ENCODE results near the gene SGMS1. TPM values are rescaled to one million over a fixed set of nuclear protein-coding genes. Genes with fewer than 3 reads are reported as not detected.

SGMS1 gene
- total and polyA plus RNA-seq, 2 donors (not counting 1 experiment from before 2014, with no cell fraction given), result 10.0 to 43.5 TPM

DNA sequence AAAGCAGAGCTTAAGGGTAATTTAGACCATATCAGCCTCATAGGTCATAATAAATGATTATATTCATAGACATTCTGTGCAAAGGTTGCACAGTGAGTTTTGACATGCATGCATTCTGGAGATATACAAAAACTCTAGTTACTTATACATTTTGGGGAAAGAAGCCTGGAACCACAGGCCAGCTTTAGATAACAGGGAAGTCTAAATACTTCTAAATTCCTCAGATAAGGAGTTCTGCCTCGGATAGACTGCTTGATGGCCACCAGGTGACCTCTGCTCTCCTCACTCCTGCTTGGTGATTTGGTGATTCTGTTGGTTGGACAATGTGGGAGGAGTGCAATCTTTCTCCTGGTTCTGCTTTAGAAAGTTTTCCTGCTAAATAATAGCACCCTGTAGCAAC, 77.9 kb downstream of the SGMS1 start:
- Histone ChIP-seq H2AFZ (ENCODE audit: insufficient read depth, low read depth, low read length, poor library complexity, severe bottlenecking) (no peak overlapping the region), H3K9me3 (ENCODE audit: control extremely low read depth in 1 of 3, control insufficient read depth in 2 of 3, insufficient read depth in 1 of 3, low read length in 2 of 3) (peaks cover 0 to 2% (median 0%) of the 10 kb centered on the region in 3 donors), H3K27me3 (replicated peaks in 1 of 4; ENCODE audit: control extremely low read depth in 1 of 4, control insufficient read depth in 3 of 4, insufficient read depth in 4 of 4, low read length in 3 of 4) (no peaks in the 10 kb centered on the region), H3K79me2 (ENCODE audit: control insufficient read depth, insufficient read depth, low read length) (peaks cover 78% of the 10 kb centered on the region), H3K4me1 (ENCODE audit: control insufficient read depth in 2 of 2, insufficient read depth in 2 of 2, low read length in 2 of 2) (peaks cover 23 to 24% of the 10 kb centered on the region in 2 donors), H3K9ac (ENCODE audit: low read length) (no peak overlapping the region), H3K4me2 (replicated peaks; ENCODE audit: low read depth, low read length, poor library complexity, severe bottlenecking) (no peak overlapping the region), H3K27ac (ENCODE audit: low read length in 2 of 2) (no peak overlapping the region), H4K20me1 (ENCODE audit: control insufficient read depth, insufficient read depth, low read length, poor library complexity, severe bottlenecking) (peaks cover 19% of the 10 kb centered on the region), H3K36me3 (replicated peaks in 1 of 2; ENCODE audit: control extremely low read depth in 1 of 2, control insufficient read depth in 1 of 2, extremely low read depth in 1 of 2, insufficient read depth in 2 of 2, low read length in 1 of 2) (peaks cover 0 to 2% of the 10 kb centered on the region in 2 experiments), H3K4me3 (ENCODE audit: control extremely low read depth in 1 of 5, extremely low read depth in 1 of 5, insufficient read depth in 1 of 5, low read depth in 2 of 5, low read length in 4 of 5) (no peak overlapping the region)
- no CpG with 5 or more reads among the region's 1 CpG for WGBS (ENCODE audit: insufficient coverage)
- no peaks in the 10 kb centered on the region for H3K27me3 Mint-ChIP-seq
- ATAC-seq (ENCODE audit: low read depth), result no peak
- intact Hi-C loops (cut with micrococcal nuclease), result no loop called here
- H3K4me1 Mint-ChIP-seq, result peaks cover 75% of the 10 kb centered on the region
- H3K4me3 Mint-ChIP-seq, result no peak overlapping the region
- H3K9me3 Mint-ChIP-seq (ENCODE audit: insufficient read depth), result peaks cover 8% of the 10 kb centered on the region
- DNase-seq, result no peak
- no peak overlapping the region for H3K27ac Mint-ChIP-seq
- TF ChIP-seq, protein P1, sequence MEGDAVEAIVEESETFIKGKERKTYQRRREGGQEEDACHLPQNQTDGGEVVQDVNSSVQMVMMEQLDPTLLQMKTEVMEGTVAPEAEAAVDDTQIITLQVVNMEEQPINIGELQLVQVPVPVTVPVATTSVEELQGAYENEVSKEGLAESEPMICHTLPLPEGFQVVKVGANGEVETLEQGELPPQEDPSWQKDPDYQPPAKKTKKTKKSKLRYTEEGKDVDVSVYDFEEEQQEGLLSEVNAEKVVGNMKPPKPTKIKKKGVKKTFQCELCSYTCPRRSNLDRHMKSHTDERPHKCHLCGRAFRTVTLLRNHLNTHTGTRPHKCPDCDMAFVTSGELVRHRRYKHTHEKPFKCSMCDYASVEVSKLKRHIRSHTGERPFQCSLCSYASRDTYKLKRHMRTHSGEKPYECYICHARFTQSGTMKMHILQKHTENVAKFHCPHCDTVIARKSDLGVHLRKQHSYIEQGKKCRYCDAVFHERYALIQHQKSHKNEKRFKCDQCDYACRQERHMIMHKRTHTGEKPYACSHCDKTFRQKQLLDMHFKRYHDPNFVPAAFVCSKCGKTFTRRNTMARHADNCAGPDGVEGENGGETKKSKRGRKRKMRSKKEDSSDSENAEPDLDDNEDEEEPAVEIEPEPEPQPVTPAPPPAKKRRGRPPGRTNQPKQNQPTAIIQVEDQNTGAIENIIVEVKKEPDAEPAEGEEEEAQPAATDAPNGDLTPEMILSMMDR (IDR thresholded peaks at IDR 0.05), result no peak
- no peak for TF ChIP-seq EZH2 (IDR thresholded peaks at IDR 0.05; ENCODE audit: borderline replicate concordance, insufficient read depth, low read depth, low read length, poor library complexity, severe bottlenecking)
- CTCF ChIA-PET, result no interaction called here
- POLR2A ChIA-PET, result no interaction called here

DNA sequence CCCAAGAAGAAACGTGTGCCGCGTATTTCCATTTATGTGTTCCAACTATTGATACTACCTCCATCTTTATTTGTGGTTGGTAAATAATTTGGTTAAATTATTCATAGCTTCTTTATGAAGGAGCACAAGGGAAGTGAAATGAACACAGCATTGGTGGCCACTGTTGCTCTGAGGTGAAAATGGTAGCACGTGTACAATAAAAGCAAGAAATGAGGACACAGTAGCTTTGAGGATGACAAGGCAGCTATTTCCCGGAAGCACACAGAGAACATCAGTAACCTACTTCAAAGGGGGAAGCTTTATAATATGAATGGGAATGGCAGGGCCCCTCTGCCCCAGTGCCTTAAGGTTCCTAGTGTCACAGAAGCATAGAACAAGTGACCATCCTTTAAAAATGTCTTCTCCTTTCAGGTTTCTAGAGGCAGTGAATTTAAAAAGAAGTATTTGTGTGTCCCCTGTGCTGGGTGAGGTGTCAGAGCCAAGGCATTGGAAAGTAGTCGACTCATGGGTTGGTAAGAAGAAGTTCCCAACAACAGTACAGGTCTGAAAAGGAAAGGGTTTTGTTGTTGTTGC, 78.8 kb downstream of the SGMS1 start:
- H3K9ac ChIP-seq (ENCODE audit: low read length), result no peak overlapping the region
- ChIA-PET CTCF (interaction anchor here (0.9 kb wide), 1 partner anchor 16 kb away, joined by 3 read pairs; no protein-coding TSS in a partner anchor), POLR2A (interaction anchor here (1.0 kb wide), 1 partner anchor 79 kb away, joined by 3 read pairs; no protein-coding TSS in a partner anchor)
- no peaks in the 10 kb centered on the region for H3K27me3 ChIP-seq (replicated peaks in 1 of 4; ENCODE audit: control extremely low read depth in 1 of 4, control insufficient read depth in 3 of 4, insufficient read depth in 4 of 4, low read length in 3 of 4)
- H3K9me3 Mint-ChIP-seq (ENCODE audit: insufficient read depth), result peaks cover 8% of the 10 kb centered on the region
- ATAC-seq (ENCODE audit: low read depth) (no peak), DNase-seq (no peak)
- peaks cover 0 to 2% (median 0%) of the 10 kb centered on the region in 3 donors for H3K9me3 ChIP-seq (ENCODE audit: control extremely low read depth in 1 of 3, control insufficient read depth in 2 of 3, insufficient read depth in 1 of 3, low read length in 2 of 3)
- no peak overlapping the region for H3K4me3 ChIP-seq (ENCODE audit: control extremely low read depth in 1 of 5, extremely low read depth in 1 of 5, insufficient read depth in 1 of 5, low read depth in 2 of 5, low read length in 4 of 5)
- intact Hi-C loops (cut with micrococcal nuclease), result no loop called here
- H3K79me2 ChIP-seq (ENCODE audit: control insufficient read depth, insufficient read depth, low read length), result peaks cover 78% of the 10 kb centered on the region
- no peak for TF ChIP-seq EZH2 (IDR thresholded peaks at IDR 0.05; ENCODE audit: borderline replicate concordance, insufficient read depth, low read depth, low read length, poor library complexity, severe bottlenecking)
- TF ChIP-seq, protein P1 (IDR thresholded peaks at IDR 0.05), result no peak
- no peak overlapping the region for H3K4me3 Mint-ChIP-seq
- no peaks in the 10 kb centered on the region for H3K27me3 Mint-ChIP-seq
- WGBS (ENCODE audit: insufficient coverage), result 80% methylated on average over 1 of the region's 6 CpGs
- H3K4me1 ChIP-seq (ENCODE audit: control insufficient read depth in 2 of 2, insufficient read depth in 2 of 2, low read length in 2 of 2), result peaks cover 32 to 33% of the 10 kb centered on the region in 2 donors
- peaks cover 23% of the 10 kb centered on the region for H4K20me1 ChIP-seq (ENCODE audit: control insufficient read depth, insufficient read depth, low read length, poor library complexity, severe bottlenecking)
- no peak overlapping the region for H3K27ac Mint-ChIP-seq
- no peak overlapping the region for H3K4me2 ChIP-seq (replicated peaks; ENCODE audit: low read depth, low read length, poor library complexity, severe bottlenecking)
- H3K4me1 Mint-ChIP-seq, result peaks cover 79% of the 10 kb centered on the region
- H3K27ac ChIP-seq (ENCODE audit: low read length in 2 of 2), result no peak overlapping the region
- H3K36me3 ChIP-seq (replicated peaks in 1 of 2; ENCODE audit: control extremely low read depth in 1 of 2, control insufficient read depth in 1 of 2, extremely low read depth in 1 of 2, insufficient read depth in 2 of 2, low read length in 1 of 2), result peaks cover 0 to 2% of the 10 kb centered on the region in 2 experiments
- H2AFZ ChIP-seq (ENCODE audit: insufficient read depth, low read depth, low read length, poor library complexity, severe bottlenecking), result no peak overlapping the region
